Transverse colon (tissue), 4 donors: ENCODE data around the gene ZSCAN1. TPM values are rescaled to one million over a fixed set of nuclear protein-coding genes. Genes with fewer than 3 reads are reported as not detected.

ENCODE experiments used
- DNase-seq: peaks from one replicate; pipeline ENCODE4 v3.0.0-alpha.2; 2019
- H3K27ac ChIP-seq, 4 donors: fragments of 200-600 bp; sonication (generic); 2 replicates each; pipeline ENCODE4 v1.5.1; 2016 to 2018; ENCODE audit warnings: inconsistent platforms in 4 of 4
- H3K27me3 ChIP-seq: fragments of 200-600 bp; sonication (generic); 2 replicates; pipeline ENCODE4 v1.5.1; 2017; ENCODE audit warnings: inconsistent platforms
- H3K36me3 ChIP-seq, 4 donors: fragments of 200-600 bp; sonication (generic); 2 replicates each; pipeline ENCODE4 v1.5.1; 2017 to 2019; ENCODE audit warnings: inconsistent platforms in 4 of 4
- H3K4me1 ChIP-seq, 4 donors: fragments of 200-600 bp; sonication (generic); 2 replicates each; pipeline ENCODE4 v1.5.1; 2017 to 2020; ENCODE audit warnings: inconsistent platforms in 4 of 4
- H3K4me3 ChIP-seq, 4 donors: fragments of 200-600 bp; sonication (generic); 1 replicate in 1 of 4; 2 replicates in 3 of 4; pipeline versions ENCODE4 v1.5.1 to v1.6.1; 2017 to 2019; ENCODE audit warnings: inconsistent platforms in 4 of 4
- H3K9me3 ChIP-seq, 2 donors: fragments of 200-600 bp; sonication (generic); 2 replicates each; pipeline ENCODE4 v1.5.1; 2017 to 2019; ENCODE audit warnings: inconsistent platforms in 2 of 2
- CTCF ChIP-seq, 5 experiments: fragments of 200-600 bp in 3 of 5; fragments of 450-650 bp in 2 of 5; sonication (generic) in 3 of 5; IDR thresholded peaks; 1 replicate in 2 of 5; 2 replicates in 3 of 5; pipeline ENCODE4 v1.5.1; 2016 to 2017; ENCODE audit warnings: antibody characterized with exemption in 5 of 5, inconsistent platforms in 3 of 5, mild to moderate bottlenecking in 2 of 5, moderate library complexity in 1 of 5
- EP300 ChIP-seq: sonication (generic); formaldehyde crosslinking; IDR thresholded peaks from one replicate; pipeline ENCODE4 v1.6.1; 2017; ENCODE audit warnings: antibody characterized with exemption, low read depth
- POLR2A ChIP-seq: fragments of 450-650 bp; IDR thresholded peaks from one replicate; pipeline ENCODE4 v1.6.1; 2016; ENCODE audit warnings: antibody characterized with exemption, mild to moderate bottlenecking, moderate library complexity
- POLR2AphosphoS5 ChIP-seq, 3 donors: sonication (generic); formaldehyde crosslinking; IDR thresholded peaks; one replicate each; pipeline ENCODE4 v1.6.1; 2016; ENCODE audit warnings: antibody characterized with exemption in 3 of 3
- WGBS, 2 donors: methylation state at CpG; one replicate each; pipeline ENCODE4 v1.1.5; 2018; ENCODE audit warnings: low coverage in 1 of 2; 5-methylcytosine and 5-hydroxymethylcytosine counted together
- in situ Hi-C, 4 donors: fragments of 200-750 bp; cut with MboI; loops; one replicate each; pipeline versions ENCODE4 v1.15.0 to v1.15.1; 2017; ENCODE audit warnings: low sequenced_read_pairs in 3 of 4, low pct_ligation_motif_present in 1 of 4, low pct_unique_long_range_greater_than_20kb in 1 of 4
- intact Hi-C: fragments of 100-400 bp; cut with DNase I; formaldehyde crosslinking; loops from one replicate; pipeline ENCODE4 v1.15.1; 2023; ENCODE audit warnings: low total_unique reads
- total RNA-seq, 4 donors: library from RNA; depleted of rRNA; stranded (reverse); fragments of >200 nt; gene quantifications; one replicate each; pipeline ENCODE4 v1.1.0, GENCODE V29; 2016

ZSCAN1 gene
- total RNA-seq, 4 donors from 2014 or later = not detected

DNA sequence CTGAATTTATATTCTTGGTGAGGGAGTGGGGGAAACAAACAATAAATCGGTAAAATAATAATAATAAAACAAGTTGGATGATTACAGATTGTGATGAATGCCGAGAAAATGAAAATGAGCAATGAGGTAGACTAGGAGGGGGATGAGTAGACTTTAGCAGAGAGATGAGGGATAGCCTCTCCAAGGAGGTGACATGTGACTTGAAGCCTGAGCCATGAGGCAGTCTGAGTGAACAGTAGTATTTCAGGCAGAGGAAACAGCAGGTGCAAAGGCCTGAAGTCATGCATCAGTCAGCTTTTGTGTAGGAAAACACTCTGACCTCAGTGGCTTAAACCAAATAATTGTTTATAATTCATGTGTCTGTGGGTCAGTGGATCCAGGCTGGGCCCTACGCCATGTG is 29.9 kb downstream of the ZSCAN1 start:
- no peak for DNase-seq
- Histone ChIP-seq H3K4me1 (peaks cover 0 to 7% (median 2%) of the 10 kb centered on the region in 4 donors), H3K4me3 (no peak overlapping the region), H3K36me3 (peaks cover 0 to 27% (median 10%) of the 10 kb centered on the region in 4 donors), H3K27ac (no peak overlapping the region), H3K9me3 (peaks cover 32 to 57% of the 10 kb centered on the region in 2 donors), H3K27me3 (no peaks in the 10 kb centered on the region)
- WGBS, 2 donors = 82 to 91% methylated on average over 2 to 3 of the region's 3 CpGs
- intact Hi-C loops (no loop called here), in situ Hi-C loops (no loop called here)
- no peak for TF ChIP-seq POLR2AphosphoS5 (IDR thresholded peaks at IDR 0.05)
- TF ChIP-seq EP300 = no peak
- no peak for TF ChIP-seq CTCF (IDR thresholded peaks at IDR 0.05)
- no peak for TF ChIP-seq POLR2A

- in situ Hi-C loops (no loop called here), intact Hi-C loops (no loop called here)
- Histone ChIP-seq H3K4me1 (no peaks in the 10 kb centered on the region), H3K4me3 (no peak overlapping the region), H3K27ac (no peak overlapping the region), H3K9me3 (peaks cover 61 to 81% of the 10 kb centered on the region in 2 donors), H3K27me3 (no peaks in the 10 kb centered on the region), H3K36me3 (peaks cover 0 to 27% (median 10%) of the 10 kb centered on the region in 4 donors)
- 95 to 100% methylated on average over 1 to 15 of the region's 15 CpGs for WGBS, 2 donors
- DNase-seq = no peak
- TF ChIP-seq POLR2A (no peak), POLR2AphosphoS5 (IDR thresholded peaks at IDR 0.05) (no peak), EP300 (no peak), CTCF (IDR thresholded peaks at IDR 0.05) (no peak)
Observed at GRCh38 chr19:58067240-58067912, 33.6 kb downstream of the ZSCAN1 start.

DNA sequence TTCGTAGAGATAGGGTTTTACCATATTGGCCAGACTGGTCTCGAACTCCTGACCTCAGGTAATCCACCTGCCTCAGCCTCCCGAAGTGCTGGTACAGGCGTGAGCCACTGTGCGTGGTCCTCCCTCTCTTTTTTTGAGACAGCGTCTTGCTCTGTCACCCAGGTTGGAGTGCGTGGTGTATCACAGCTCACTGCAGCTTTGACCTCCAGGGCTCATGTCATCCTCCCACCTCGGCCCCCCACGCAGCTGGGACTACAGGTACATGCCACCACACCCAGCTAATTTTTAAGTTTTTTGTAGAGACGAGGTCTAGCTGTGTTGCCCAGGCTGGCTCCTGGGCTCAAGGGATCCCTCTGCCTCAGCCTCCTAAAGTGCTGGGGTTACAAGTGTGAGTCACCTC is 46.0 kb downstream of the ZSCAN1 start:
- no peaks in the 10 kb centered on the region for H3K4me1 ChIP-seq
- H3K27me3 ChIP-seq = no peaks in the 10 kb centered on the region
- intact Hi-C loops (no loop called here), in situ Hi-C loops (no loop called here)
- no peak for DNase-seq
- 88% methylated on average over 10 of the region's 10 CpGs; no CpG with 5 or more reads in 1 of the 2 donors for WGBS, 2 donors
- H3K4me3 ChIP-seq = no peak overlapping the region
- no peak overlapping the region for H3K27ac ChIP-seq
- peaks cover 31 to 32% of the 10 kb centered on the region in 2 donors for H3K9me3 ChIP-seq
- TF ChIP-seq CTCF (IDR thresholded peaks at IDR 0.05) = no peak
- no peak for TF ChIP-seq EP300
- TF ChIP-seq POLR2AphosphoS5 (IDR thresholded peaks at IDR 0.05) = no peak
- TF ChIP-seq POLR2A = no peak
- peaks cover 0 to 14% (median 4%) of the 10 kb centered on the region in 4 donors for H3K36me3 ChIP-seq

DNA sequence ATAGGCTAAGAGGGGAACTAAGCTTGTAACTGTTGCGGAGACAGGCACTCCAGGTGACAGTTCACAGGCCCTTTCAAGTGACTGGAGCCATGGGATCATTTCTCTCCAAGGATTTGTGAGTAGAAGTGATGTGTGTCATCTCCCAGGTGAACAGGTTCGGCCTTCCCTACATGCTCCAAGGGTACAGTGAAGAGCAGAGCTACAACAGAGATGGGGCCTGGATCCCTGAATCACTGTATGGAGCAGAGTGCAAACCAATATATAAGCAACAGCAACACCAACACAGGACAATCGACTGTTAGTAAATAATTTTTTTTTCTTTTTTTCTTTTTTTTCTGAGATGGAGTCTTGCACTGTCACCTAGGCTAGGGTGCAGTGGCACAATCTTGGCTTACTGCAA is 49.2 kb downstream of the ZSCAN1 start:
- 89 to 100% methylated on average over 1 to 3 of the region's 3 CpGs for WGBS, 2 donors
- Histone ChIP-seq H3K27me3 (no peaks in the 10 kb centered on the region), H3K27ac (no peak overlapping the region), H3K9me3 (peaks cover 53 to 55% of the 10 kb centered on the region in 2 donors), H3K4me1 (no peaks in the 10 kb centered on the region), H3K4me3 (no peak overlapping the region), H3K36me3 (peaks cover 0 to 45% (median 13%) of the 10 kb centered on the region in 4 donors)
- TF ChIP-seq POLR2A (no peak), POLR2AphosphoS5 (IDR thresholded peaks at IDR 0.05) (no peak), EP300 (no peak), CTCF (IDR thresholded peaks at IDR 0.05) (no peak)
- DNase-seq = no peak
- intact Hi-C loops (no loop called here), in situ Hi-C loops (no loop called here)
